ENCODE data around the gene ADORA1.

ADORA1 gene

GRCh38 chr1:203117611-203118575 is 9.6 kb upstream of the ADORA1 start:
- Histone ChIP-seq H3K36me3 (no peaks in the 10 kb centered on the region), H3K9me3 (no peaks in the 10 kb centered on the region), H3K4me1 (no peaks in the 10 kb centered on the region), H3K4me3 (ENCODE audit: low read depth, low read length) (no peak overlapping the region), H3K27me3 (no peaks in the 10 kb centered on the region; the same call in 1 of the 2 replicates)
- peak; percentile 87 for TF ChIP-seq CTCF (IDR thresholded peaks at IDR 0.05; ENCODE audit: low read depth, low read length)
- DNase-seq: peak; percentile 92

GRCh38 chr1:203120325-203121153 is 7.0 kb upstream of the ADORA1 start:
- TF ChIP-seq CTCF (IDR thresholded peaks at IDR 0.05; ENCODE audit: low read depth, low read length): no peak
- Histone ChIP-seq H3K4me3 (ENCODE audit: low read depth, low read length) (no peak overlapping the region), H3K27me3 (no peaks in the 10 kb centered on the region), H3K36me3 (no peaks in the 10 kb centered on the region), H3K4me1 (peaks cover 15% of the 10 kb centered on the region), H3K9me3 (no peaks in the 10 kb centered on the region)
- DNase-seq: no peak

- no peaks in the 10 kb centered on the region for H3K36me3 ChIP-seq
- H3K4me1 ChIP-seq: peaks cover 23% of the 10 kb centered on the region
- DNase-seq: no peak
- TF ChIP-seq CTCF (IDR thresholded peaks at IDR 0.05; ENCODE audit: low read depth, low read length): no peak
- H3K4me3 ChIP-seq (ENCODE audit: low read depth, low read length): no peak overlapping the region
- no peaks in the 10 kb centered on the region for H3K9me3 ChIP-seq
- H3K27me3 ChIP-seq: no peaks in the 10 kb centered on the region
These were observed 6.1 kb upstream of the ADORA1 start for GRCh38 chr1:203121186-203122015.

- H3K27me3 ChIP-seq: no peaks in the 10 kb centered on the region
- no peaks in the 10 kb centered on the region for H3K9me3 ChIP-seq
- H3K4me3 ChIP-seq (ENCODE audit: low read depth, low read length): no peak overlapping the region
- H3K36me3 ChIP-seq: no peaks in the 10 kb centered on the region
- H3K4me1 ChIP-seq: peaks cover 30% of the 10 kb centered on the region
- TF ChIP-seq CTCF (IDR thresholded peaks at IDR 0.05; ENCODE audit: low read depth, low read length): no peak
- no peak for DNase-seq
These were observed 5.4 kb upstream of the ADORA1 start for GRCh38 chr1:203122159-203122558.

GRCh38 chr1:203124011-203124410 is 3.5 kb upstream of the ADORA1 start:
- Histone ChIP-seq H3K27me3 (peaks cover 7% of the 10 kb centered on the region; the same call in 1 of the 2 replicates), H3K4me3 (ENCODE audit: low read depth, low read length) (no peak overlapping the region), H3K9me3 (no peaks in the 10 kb centered on the region)

More at GRCh38 chr1:203124011-203124410, 3.5 kb upstream of the ADORA1 start:
- DNase-seq: no peak
- Histone ChIP-seq H3K4me1 (peaks cover 34% of the 10 kb centered on the region), H3K36me3 (no peaks in the 10 kb centered on the region)
- TF ChIP-seq CTCF (IDR thresholded peaks at IDR 0.05; ENCODE audit: low read depth, low read length): no peak

Data from BE2C (cell line).